H1 (cell line): ENCODE data around the gene MGST3.

Experiments used
- CTCF ChIP-seq, 3 experiments: IDR thresholded peaks; 1 replicate in 2 of 3; 2 replicates in 1 of 3; pipeline versions ENCODE4 v1.5.1 to v1.6.1; 2011; ENCODE audit warnings: low read length in 3 of 3, mild to moderate bottlenecking in 3 of 3, inconsistent platforms in 2 of 3, low read depth in 1 of 3, moderate library complexity in 1 of 3; ENCODE audit not compliant: insufficient read depth in 1 of 3; ENCODE audit errors: control extremely low read depth in 1 of 3
- SP1 ChIP-seq: IDR thresholded peaks from 2 replicates; pipeline ENCODE4 v1.6.1; 2011; ENCODE audit warnings: low read depth, low read length
- TAF7 ChIP-seq: optimal IDR thresholded peaks from 2 replicates; pipeline ENCODE3; 2011; ENCODE audit warnings: low read depth, mild to moderate bottlenecking, inconsistent platforms, low read length, moderate library complexity, borderline replicate concordance
- USF2 ChIP-seq: IDR thresholded peaks from 2 replicates; pipeline ENCODE4 v1.6.1; 2011; ENCODE audit warnings: low read length, improper control_type of control experiment

GRCh38 chr1:165634154-165634921 lies 3.3 kb downstream of the MGST3 start:
- TF ChIP-seq SP1, result no peak
- no peak for TF ChIP-seq CTCF (IDR thresholded peaks at IDR 0.05; ENCODE audit: control extremely low read depth in 1 of 3, insufficient read depth in 1 of 3, low read depth in 1 of 3, low read length in 3 of 3)
- no peak for TF ChIP-seq TAF7
- no peak for TF ChIP-seq USF2
